Peyer's patch (tissue), 4 donors: ENCODE measurements around the gene DUSP1.
"Not testable (repeated sequence)": the region's sequence is repeated elsewhere in the genome, so short reads cannot be mapped to it uniquely, and the experiment has no call there.

Experiments
- POLR2A ChIP-seq, 2 donors: fragments of 450-650 bp; IDR thresholded peaks; one replicate each; pipeline ENCODE4 v1.5.1; 2017; ENCODE audit warnings: antibody characterized with exemption in 2 of 2, mild to moderate bottlenecking in 2 of 2, moderate library complexity in 2 of 2
- TF ChIP-seq, protein P1 (sequence below), 6 experiments: fragments of 450-650 bp in 4 of 6; fragments of 200-600 bp in 2 of 6; sonication (generic) in 1 of 6; IDR thresholded peaks; one replicate each; pipeline ENCODE4 v1.5.1; 2017 to 2019; ENCODE audit warnings: antibody characterized with exemption in 6 of 6, mild to moderate bottlenecking in 3 of 6, moderate library complexity in 1 of 6

DNA sequence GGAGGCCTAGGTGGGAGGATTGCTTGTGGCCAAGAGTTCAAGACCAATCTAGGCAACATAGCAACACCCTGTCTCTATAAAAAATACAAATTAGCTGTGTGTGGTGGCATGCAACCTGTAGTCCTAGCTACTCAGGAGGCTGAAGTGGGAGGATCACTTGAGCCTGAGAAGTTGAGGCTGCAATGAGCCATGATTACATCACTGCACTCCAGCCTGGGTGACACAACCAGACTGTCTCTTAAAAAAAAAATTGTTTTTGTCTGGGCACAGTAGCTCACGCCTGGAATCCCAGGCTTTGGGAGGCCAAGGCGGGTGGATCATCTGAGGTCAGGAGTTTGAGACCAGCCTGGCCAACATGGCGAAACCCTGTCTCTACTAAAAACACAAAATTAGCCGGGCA is 40.0 kb upstream of the DUSP1 start:
- not testable (repeated sequence) for TF ChIP-seq POLR2A (IDR thresholded peaks at IDR 0.05)
- TF ChIP-seq, protein P1, sequence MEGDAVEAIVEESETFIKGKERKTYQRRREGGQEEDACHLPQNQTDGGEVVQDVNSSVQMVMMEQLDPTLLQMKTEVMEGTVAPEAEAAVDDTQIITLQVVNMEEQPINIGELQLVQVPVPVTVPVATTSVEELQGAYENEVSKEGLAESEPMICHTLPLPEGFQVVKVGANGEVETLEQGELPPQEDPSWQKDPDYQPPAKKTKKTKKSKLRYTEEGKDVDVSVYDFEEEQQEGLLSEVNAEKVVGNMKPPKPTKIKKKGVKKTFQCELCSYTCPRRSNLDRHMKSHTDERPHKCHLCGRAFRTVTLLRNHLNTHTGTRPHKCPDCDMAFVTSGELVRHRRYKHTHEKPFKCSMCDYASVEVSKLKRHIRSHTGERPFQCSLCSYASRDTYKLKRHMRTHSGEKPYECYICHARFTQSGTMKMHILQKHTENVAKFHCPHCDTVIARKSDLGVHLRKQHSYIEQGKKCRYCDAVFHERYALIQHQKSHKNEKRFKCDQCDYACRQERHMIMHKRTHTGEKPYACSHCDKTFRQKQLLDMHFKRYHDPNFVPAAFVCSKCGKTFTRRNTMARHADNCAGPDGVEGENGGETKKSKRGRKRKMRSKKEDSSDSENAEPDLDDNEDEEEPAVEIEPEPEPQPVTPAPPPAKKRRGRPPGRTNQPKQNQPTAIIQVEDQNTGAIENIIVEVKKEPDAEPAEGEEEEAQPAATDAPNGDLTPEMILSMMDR (IDR thresholded peaks at IDR 0.05): not testable (repeated sequence)
